ENCODE results near the gene PWWP2B. TPM values are rescaled to one million over a fixed set of nuclear protein-coding genes. Genes with fewer than 3 reads are reported as not detected.

The PWWP2B gene
- total and polyA plus RNA-seq, 11 donors = 10.5 to 23.5 (median 15.3) TPM

DNA sequence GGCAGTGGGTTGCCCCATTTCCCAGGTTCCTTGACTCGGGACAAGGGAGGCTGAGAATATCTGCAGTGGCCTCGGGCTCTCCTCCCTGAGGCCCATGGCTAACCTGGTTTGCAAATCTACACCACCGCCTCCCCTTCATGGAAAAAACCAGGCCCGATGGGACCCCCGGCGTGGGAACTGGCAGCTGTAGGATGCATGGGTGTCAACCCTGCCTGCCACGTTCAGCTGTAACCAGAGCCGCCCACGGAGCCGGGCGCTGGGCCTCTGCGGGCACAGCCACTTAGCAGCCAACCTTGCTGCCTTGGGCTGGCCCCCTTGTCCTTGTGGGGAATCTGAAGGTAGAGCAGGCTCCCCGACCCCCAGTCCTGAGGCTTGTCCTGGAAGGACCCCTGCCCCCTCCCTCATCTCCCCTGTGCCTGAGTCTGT, 1.6 kb downstream of the PWWP2B start:
- TF ChIP-seq, protein P1, sequence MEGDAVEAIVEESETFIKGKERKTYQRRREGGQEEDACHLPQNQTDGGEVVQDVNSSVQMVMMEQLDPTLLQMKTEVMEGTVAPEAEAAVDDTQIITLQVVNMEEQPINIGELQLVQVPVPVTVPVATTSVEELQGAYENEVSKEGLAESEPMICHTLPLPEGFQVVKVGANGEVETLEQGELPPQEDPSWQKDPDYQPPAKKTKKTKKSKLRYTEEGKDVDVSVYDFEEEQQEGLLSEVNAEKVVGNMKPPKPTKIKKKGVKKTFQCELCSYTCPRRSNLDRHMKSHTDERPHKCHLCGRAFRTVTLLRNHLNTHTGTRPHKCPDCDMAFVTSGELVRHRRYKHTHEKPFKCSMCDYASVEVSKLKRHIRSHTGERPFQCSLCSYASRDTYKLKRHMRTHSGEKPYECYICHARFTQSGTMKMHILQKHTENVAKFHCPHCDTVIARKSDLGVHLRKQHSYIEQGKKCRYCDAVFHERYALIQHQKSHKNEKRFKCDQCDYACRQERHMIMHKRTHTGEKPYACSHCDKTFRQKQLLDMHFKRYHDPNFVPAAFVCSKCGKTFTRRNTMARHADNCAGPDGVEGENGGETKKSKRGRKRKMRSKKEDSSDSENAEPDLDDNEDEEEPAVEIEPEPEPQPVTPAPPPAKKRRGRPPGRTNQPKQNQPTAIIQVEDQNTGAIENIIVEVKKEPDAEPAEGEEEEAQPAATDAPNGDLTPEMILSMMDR (IDR thresholded peaks at IDR 0.05) = no peak
- TF ChIP-seq POLR2A (IDR thresholded peaks at IDR 0.05) = no peak
- H3K4me3 ChIP-seq = peak overlapping the region in 5 of 12 donors; percentile 78 to 95 (median 87)
- H3K27me3 ChIP-seq = no peaks in the 10 kb centered on the region
- H3K36me3 ChIP-seq = no peaks in the 10 kb centered on the region
- H3K9me3 ChIP-seq = no peaks in the 10 kb centered on the region
- intact Hi-C loops (cut with DNase I) = loop anchor here in 3 of 10 donors (5.0 to 10.0 kb wide), 3 partner anchors 119 to 236 kb away; no protein-coding TSS in a partner anchor
- peak in 3 of 5 donors; percentile 25 to 55 (median 27) for DNase-seq
- 83 to 93% (median 88%) methylated on average over 2 to 13 of the region's 13 CpGs for WGBS, 4 donors
- H3K27ac ChIP-seq = peak overlapping the region in 6 of 12 donors; percentile 75 to 92 (median 88)
- H3K4me1 ChIP-seq = peaks cover 0 to 69% (median 42%) of the 10 kb centered on the region in 12 donors
- ATAC-seq = no peak

GRCh38 chr10:132399117-132400035, 2.4 kb downstream of the PWWP2B start:
- H3K9me3 ChIP-seq = no peaks in the 10 kb centered on the region
- TF ChIP-seq POLR2A (IDR thresholded peaks at IDR 0.05) = no peak
- TF ChIP-seq, protein P1 (IDR thresholded peaks at IDR 0.05) = no peak
- 89 to 93% (median 91%) methylated on average over 18 to 27 of the region's 27 CpGs for WGBS, 4 donors
- intact Hi-C loops (cut with DNase I) = loop anchor here in 3 of 10 donors (5.0 to 10.0 kb wide), 3 partner anchors 118 to 235 kb away; no protein-coding TSS in a partner anchor
- no peak for ATAC-seq
- H3K4me1 ChIP-seq = peaks cover 0 to 69% (median 42%) of the 10 kb centered on the region in 12 donors
- H3K4me3 ChIP-seq = no peak overlapping the region
- DNase-seq = peak in 3 of 5 donors; percentile 23 to 51 (median 24)
- H3K27ac ChIP-seq = peak overlapping the region in 3 of 12 donors; percentile 68 to 92 (median 75)
- no peaks in the 10 kb centered on the region for H3K36me3 ChIP-seq
- H3K27me3 ChIP-seq = no peaks in the 10 kb centered on the region

DNA sequence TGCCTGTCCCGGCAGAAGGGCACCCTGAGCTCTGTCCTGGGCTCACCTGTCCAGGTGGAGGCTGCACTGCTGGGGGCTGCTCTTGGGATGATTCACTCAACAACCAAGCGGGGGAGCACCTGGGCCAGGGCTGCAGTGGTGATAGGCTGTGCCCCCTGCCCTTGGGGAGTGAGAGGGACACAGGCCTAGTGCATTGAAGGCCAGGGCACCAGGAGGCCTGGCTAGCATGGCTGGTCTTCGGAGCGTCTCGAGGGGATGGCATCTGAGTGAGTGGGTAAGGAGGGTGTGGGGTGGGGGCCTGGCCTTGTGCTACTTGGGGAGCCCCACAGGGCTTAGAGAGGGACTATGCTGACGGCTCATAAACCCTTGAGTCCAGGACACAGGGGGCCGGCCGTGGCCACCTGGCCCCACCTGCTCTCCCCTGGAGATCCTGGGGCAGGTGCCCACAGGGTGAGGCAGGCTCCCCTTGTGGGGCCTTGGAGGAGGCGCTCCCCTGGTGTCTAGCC, 3.1 kb downstream of the PWWP2B start:
- 86 to 98% (median 91%) methylated on average over 5 to 9 of the region's 9 CpGs for WGBS, 4 donors
- H3K9me3 ChIP-seq = no peaks in the 10 kb centered on the region
- intact Hi-C loops (cut with DNase I) = no loop called here
- ATAC-seq (no peak), DNase-seq (peak in 3 of 5 donors; percentile 21 to 48 (median 28))
- H3K4me3 ChIP-seq = no peak overlapping the region
- no peaks in the 10 kb centered on the region for H3K27me3 ChIP-seq
- TF ChIP-seq, protein P1 (IDR thresholded peaks at IDR 0.05) = no peak
- no peak for TF ChIP-seq POLR2A (IDR thresholded peaks at IDR 0.05)
- peaks cover 0 to 6% (median 3%) of the 10 kb centered on the region in 9 donors for H3K36me3 ChIP-seq
- H3K4me1 ChIP-seq = peaks cover 0 to 64% (median 42%) of the 10 kb centered on the region in 12 donors
- H3K27ac ChIP-seq = peak overlapping the region; percentile 34 to 84 (median 68)

Measured in heart left ventricle (tissue), 16 donors.